Measurements from ENCODE around the gene CYP4F8.

- TF ChIP-seq CTCF (IDR thresholded peaks at IDR 0.05; ENCODE audit: low read depth, low read length, poor library complexity, severe bottlenecking), result no peak
- no peak for TF ChIP-seq EZH2phosphoT487 (IDR thresholded peaks at IDR 0.05; ENCODE audit: borderline replicate concordance, low read length)
These were observed 37.7 kb upstream of the CYP4F8 start for GRCh38 chr19:15577184-15577771.

All from DOHH2 (cell line).